ENCODE results near the gene CYP4Z1. TPM values are rescaled to one million over a fixed set of nuclear protein-coding genes. Genes with fewer than 3 reads are reported as not detected.
"Not testable (repeated sequence)": the region's sequence is repeated elsewhere in the genome, so short reads cannot be mapped to it uniquely, and the experiment has no call there.

CYP4Z1 gene
- total RNA-seq, 1 donor from 2014 or later, result not detected

GRCh38 chr1:47091476-47091875 lies 24.4 kb downstream of the CYP4Z1 start:
- ATAC-seq (ENCODE audit: low read depth); H3K4me3 Mint-ChIP-seq; H3K27me3 Mint-ChIP-seq; DNase-seq; H3K4me1 Mint-ChIP-seq; intact Hi-C loops (cut with micrococcal nuclease); H3K36me3 Mint-ChIP-seq (ENCODE audit: low read depth); POLR2A ChIA-PET; H3K9me3 Mint-ChIP-seq; H3K27ac Mint-ChIP-seq; CTCF ChIA-PET: not testable (repeated sequence)

- peaks cover 2% of the 10 kb centered on the region for H3K36me3 Mint-ChIP-seq (ENCODE audit: low read depth)
- H3K27me3 Mint-ChIP-seq, result peaks cover 3% of the 10 kb centered on the region
- H3K4me3 Mint-ChIP-seq, result no peak overlapping the region
- no peak overlapping the region for H3K27ac Mint-ChIP-seq
- intact Hi-C loops (cut with micrococcal nuclease), result no loop called here
- CTCF ChIA-PET, result no interaction called here
- POLR2A ChIA-PET, result no interaction called here
- no peaks in the 10 kb centered on the region for H3K4me1 Mint-ChIP-seq
- peaks cover 9% of the 10 kb centered on the region for H3K9me3 Mint-ChIP-seq
- TF ChIP-seq CTCF (IDR thresholded peaks at IDR 0.05), result no peak
- DNase-seq (no peak), ATAC-seq (ENCODE audit: low read depth) (no peak)
Measured at GRCh38 chr1:47104816-47105215, 37.8 kb downstream of the CYP4Z1 start.

- no peak for DNase-seq
- Mint-ChIP-seq H3K4me1 (no peaks in the 10 kb centered on the region), H3K27me3 (peaks cover 8% of the 10 kb centered on the region)
Measured at GRCh38 chr1:47106792-47107191, 39.8 kb downstream of the CYP4Z1 start.

GRCh38 chr1:47107851-47108574 lies 41.0 kb downstream of the CYP4Z1 start:
- H3K4me3 Mint-ChIP-seq; CTCF ChIA-PET; intact Hi-C loops (cut with micrococcal nuclease); H3K9me3 Mint-ChIP-seq; H3K36me3 Mint-ChIP-seq (ENCODE audit: low read depth); POLR2A ChIA-PET; H3K27ac Mint-ChIP-seq; DNase-seq; ATAC-seq (ENCODE audit: low read depth); H3K4me1 Mint-ChIP-seq: not testable (repeated sequence)
- H3K27me3 Mint-ChIP-seq, result peaks cover 12% of the 10 kb centered on the region

More at GRCh38 chr1:47106792-47107191, 39.8 kb downstream of the CYP4Z1 start:
- ChIA-PET POLR2A (no interaction called here), CTCF (no interaction called here)
- Mint-ChIP-seq H3K4me3 (no peak overlapping the region), H3K36me3 (ENCODE audit: low read depth) (peaks cover 2% of the 10 kb centered on the region), H3K27ac (no peak overlapping the region), H3K9me3 (peaks cover 8% of the 10 kb centered on the region)
- intact Hi-C loops (cut with micrococcal nuclease), result no loop called here
- TF ChIP-seq CTCF (IDR thresholded peaks at IDR 0.05), result no peak
- no peak for ATAC-seq (ENCODE audit: low read depth)

GRCh38 chr1:47109482-47109881 lies 42.5 kb downstream of the CYP4Z1 start:
- ATAC-seq (ENCODE audit: low read depth); intact Hi-C loops (cut with micrococcal nuclease); POLR2A ChIA-PET; H3K4me1 Mint-ChIP-seq; CTCF ChIA-PET; DNase-seq; H3K4me3 Mint-ChIP-seq; H3K27ac Mint-ChIP-seq; H3K9me3 Mint-ChIP-seq; H3K36me3 Mint-ChIP-seq (ENCODE audit: low read depth): not testable (repeated sequence)
- H3K27me3 Mint-ChIP-seq, result peaks cover 13% of the 10 kb centered on the region

- intact Hi-C loops (cut with micrococcal nuclease), result loop anchor here (5.0 kb wide), 1 partner anchor 256 kb away; no protein-coding TSS in a partner anchor
- TF ChIP-seq CTCF (IDR thresholded peaks at IDR 0.05), result no peak
- ATAC-seq (ENCODE audit: low read depth) (no peak), DNase-seq (no peak)
- no peaks in the 10 kb centered on the region for H3K4me1 Mint-ChIP-seq
- peaks cover 13% of the 10 kb centered on the region for H3K27me3 Mint-ChIP-seq
- no peak overlapping the region for H3K27ac Mint-ChIP-seq
- H3K36me3 Mint-ChIP-seq (ENCODE audit: low read depth), result no peaks in the 10 kb centered on the region
- peaks cover 2% of the 10 kb centered on the region for H3K9me3 Mint-ChIP-seq
- POLR2A ChIA-PET, result no interaction called here
- H3K4me3 Mint-ChIP-seq, result no peak overlapping the region
- CTCF ChIA-PET, result no interaction called here
Measured at GRCh38 chr1:47113178-47113577, 46.1 kb downstream of the CYP4Z1 start.

- H3K9me3 Mint-ChIP-seq; H3K36me3 Mint-ChIP-seq (ENCODE audit: low read depth); CTCF ChIA-PET; POLR2A ChIA-PET; DNase-seq; H3K4me3 Mint-ChIP-seq; H3K4me1 Mint-ChIP-seq; ATAC-seq (ENCODE audit: low read depth); intact Hi-C loops (cut with micrococcal nuclease); H3K27me3 Mint-ChIP-seq; H3K27ac Mint-ChIP-seq: not testable (repeated sequence)
Measured at GRCh38 chr1:47121039-47121438, 54.0 kb downstream of the CYP4Z1 start.

GRCh38 chr1:47124834-47125233 lies 57.8 kb downstream of the CYP4Z1 start:
- H3K36me3 Mint-ChIP-seq (ENCODE audit: low read depth); H3K27ac Mint-ChIP-seq; H3K4me3 Mint-ChIP-seq; H3K9me3 Mint-ChIP-seq; POLR2A ChIA-PET; intact Hi-C loops (cut with micrococcal nuclease); ATAC-seq (ENCODE audit: low read depth); H3K4me1 Mint-ChIP-seq; DNase-seq; CTCF ChIA-PET: not testable (repeated sequence)
- H3K27me3 Mint-ChIP-seq, result peaks cover 11% of the 10 kb centered on the region

GRCh38 chr1:47126997-47127396 lies 60.0 kb downstream of the CYP4Z1 start:
- H3K36me3 Mint-ChIP-seq (ENCODE audit: low read depth); POLR2A ChIA-PET; CTCF ChIA-PET; intact Hi-C loops (cut with micrococcal nuclease); DNase-seq; ATAC-seq (ENCODE audit: low read depth); H3K27ac Mint-ChIP-seq; H3K4me3 Mint-ChIP-seq; H3K9me3 Mint-ChIP-seq; H3K4me1 Mint-ChIP-seq: not testable (repeated sequence)
- H3K27me3 Mint-ChIP-seq, result peaks cover 17% of the 10 kb centered on the region

Measured in activated B cell treated with CpG ODN at 0.5 μM for 24 hours (primary cell).